ENCODE results near the gene GLUL.

The GLUL gene

DNA sequence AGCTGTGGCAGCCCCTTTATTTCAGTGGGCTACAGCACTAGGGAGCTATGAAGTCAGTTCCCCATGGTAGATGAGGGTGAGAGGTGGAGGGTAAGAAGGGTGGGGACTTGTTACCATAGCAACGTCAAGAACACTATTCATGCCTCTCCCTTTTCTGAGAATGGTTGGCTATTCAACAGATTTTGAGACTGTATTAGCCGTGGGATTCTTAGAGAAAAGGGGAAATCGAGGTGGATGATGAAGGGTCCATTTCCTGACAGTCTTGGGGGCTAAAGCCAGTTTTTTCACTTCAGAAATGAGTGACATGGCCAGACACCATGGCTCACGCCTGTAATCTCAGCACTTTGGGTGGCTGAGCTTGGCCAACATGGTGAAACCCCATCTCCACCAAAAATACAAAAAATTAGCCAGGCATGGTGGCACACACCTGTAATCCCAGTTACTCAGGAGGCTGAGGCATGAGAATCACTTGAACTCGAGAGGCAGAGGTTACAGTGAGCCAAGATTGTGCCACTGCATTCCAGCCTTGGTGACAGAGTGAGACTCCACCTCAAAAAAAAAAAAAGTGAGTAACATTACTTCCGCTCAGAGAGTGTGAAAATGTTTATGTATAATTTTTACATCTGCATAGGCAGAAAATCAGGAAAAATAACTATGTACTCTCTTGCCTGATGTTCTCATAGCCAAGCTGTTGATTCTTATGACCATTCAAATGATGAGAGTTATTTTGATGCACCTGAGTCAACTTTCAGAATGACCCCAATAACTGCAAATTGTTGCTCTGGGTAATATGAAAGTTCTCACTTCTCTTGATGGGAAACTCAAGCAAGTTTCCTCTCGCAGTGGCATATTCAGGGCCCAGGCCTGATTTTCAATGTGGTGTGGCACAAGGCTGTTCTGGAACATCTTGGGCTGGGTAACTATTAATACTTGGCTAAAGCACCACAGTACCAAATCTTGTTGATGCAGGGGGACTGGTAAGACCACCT is 35.1 kb upstream of the GLUL start:
- TF ChIP-seq, protein P1, sequence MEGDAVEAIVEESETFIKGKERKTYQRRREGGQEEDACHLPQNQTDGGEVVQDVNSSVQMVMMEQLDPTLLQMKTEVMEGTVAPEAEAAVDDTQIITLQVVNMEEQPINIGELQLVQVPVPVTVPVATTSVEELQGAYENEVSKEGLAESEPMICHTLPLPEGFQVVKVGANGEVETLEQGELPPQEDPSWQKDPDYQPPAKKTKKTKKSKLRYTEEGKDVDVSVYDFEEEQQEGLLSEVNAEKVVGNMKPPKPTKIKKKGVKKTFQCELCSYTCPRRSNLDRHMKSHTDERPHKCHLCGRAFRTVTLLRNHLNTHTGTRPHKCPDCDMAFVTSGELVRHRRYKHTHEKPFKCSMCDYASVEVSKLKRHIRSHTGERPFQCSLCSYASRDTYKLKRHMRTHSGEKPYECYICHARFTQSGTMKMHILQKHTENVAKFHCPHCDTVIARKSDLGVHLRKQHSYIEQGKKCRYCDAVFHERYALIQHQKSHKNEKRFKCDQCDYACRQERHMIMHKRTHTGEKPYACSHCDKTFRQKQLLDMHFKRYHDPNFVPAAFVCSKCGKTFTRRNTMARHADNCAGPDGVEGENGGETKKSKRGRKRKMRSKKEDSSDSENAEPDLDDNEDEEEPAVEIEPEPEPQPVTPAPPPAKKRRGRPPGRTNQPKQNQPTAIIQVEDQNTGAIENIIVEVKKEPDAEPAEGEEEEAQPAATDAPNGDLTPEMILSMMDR (IDR thresholded peaks at IDR 0.05; ENCODE audit: low read depth, low read length), result no peak
- no peak for DNase-seq (ENCODE audit: low read depth in 2 of 2)
- H3K4me3 ChIP-seq (replicated peaks in 1 of 2; ENCODE audit: low read depth in 2 of 2, low read length in 2 of 2), result no peak overlapping the region

DNA sequence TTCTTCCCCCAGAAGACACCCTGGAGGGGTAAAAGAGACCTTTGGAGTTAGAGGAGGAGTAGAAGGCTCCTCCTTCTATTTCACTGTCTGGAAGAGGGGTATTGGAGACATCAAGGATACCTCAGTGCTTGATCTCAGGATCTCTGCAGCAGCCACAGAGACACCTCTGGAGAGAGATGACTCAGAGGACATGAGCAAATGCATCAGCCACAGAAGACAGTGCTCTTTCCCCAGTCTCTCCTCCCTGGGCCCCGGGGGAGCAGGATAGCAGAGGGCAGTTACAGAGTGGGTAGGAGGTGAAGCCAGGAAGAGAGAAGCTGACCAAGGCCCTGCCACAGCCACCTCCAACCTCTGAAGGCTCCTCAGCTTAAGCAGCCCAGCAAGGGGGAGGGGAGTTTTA is 24.2 kb upstream of the GLUL start:
- DNase-seq (ENCODE audit: low read depth in 2 of 2), result no peak
- no peak overlapping the region for H3K4me3 ChIP-seq (replicated peaks in 1 of 2; ENCODE audit: low read depth in 2 of 2, low read length in 2 of 2)
- TF ChIP-seq, protein P1 (IDR thresholded peaks at IDR 0.05; ENCODE audit: low read depth, low read length), result no peak

DNA sequence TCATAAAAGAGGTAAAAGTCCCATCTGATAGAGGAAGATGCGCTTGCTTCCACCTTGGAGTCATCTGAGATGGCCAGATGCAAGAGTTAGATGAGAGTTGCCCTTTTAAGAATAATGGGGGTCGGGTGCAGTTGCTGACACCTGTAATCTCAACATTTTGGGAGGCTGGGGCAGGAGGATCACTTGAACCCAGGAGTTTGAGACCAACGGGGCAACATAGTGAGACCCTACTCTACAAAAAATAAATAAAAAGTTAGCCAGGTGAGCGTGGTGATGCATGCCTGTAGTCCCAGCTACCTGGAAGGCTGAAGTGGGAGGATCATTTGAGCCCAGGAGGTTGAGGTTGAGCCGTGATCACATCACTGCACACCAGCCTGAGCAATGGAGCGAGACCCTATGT is 22.4 kb upstream of the GLUL start:
- TF ChIP-seq, protein P1 (IDR thresholded peaks at IDR 0.05; ENCODE audit: low read depth, low read length), result no peak
- H3K4me3 ChIP-seq (replicated peaks in 1 of 2; ENCODE audit: low read depth in 2 of 2, low read length in 2 of 2), result no peak overlapping the region
- no peak for DNase-seq (ENCODE audit: low read depth in 2 of 2)

DNA sequence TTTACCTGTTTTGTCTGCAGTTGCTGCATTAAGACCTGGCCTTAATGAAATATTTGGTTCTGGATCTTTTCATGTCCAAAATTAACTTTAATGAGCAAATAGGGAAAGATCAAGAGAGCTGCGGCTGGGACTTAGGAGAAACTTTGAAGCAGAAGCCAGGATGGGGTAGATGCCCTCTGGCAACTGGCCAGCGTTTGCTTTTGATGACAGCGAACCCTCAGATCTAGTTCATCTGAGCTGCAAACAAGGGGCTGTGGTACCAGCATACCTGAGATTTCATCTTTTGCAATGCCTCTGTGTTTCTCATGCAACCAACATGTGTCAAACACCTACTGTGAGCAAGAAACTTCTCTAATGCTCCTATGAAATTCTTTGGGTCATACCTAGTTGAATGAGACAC is 21.9 kb upstream of the GLUL start:
- H3K4me3 ChIP-seq (replicated peaks in 1 of 2; ENCODE audit: low read depth in 2 of 2, low read length in 2 of 2), result no peak overlapping the region
- no peak for DNase-seq (ENCODE audit: low read depth in 2 of 2)
- TF ChIP-seq, protein P1 (IDR thresholded peaks at IDR 0.05; ENCODE audit: low read depth, low read length), result no peak

DNA sequence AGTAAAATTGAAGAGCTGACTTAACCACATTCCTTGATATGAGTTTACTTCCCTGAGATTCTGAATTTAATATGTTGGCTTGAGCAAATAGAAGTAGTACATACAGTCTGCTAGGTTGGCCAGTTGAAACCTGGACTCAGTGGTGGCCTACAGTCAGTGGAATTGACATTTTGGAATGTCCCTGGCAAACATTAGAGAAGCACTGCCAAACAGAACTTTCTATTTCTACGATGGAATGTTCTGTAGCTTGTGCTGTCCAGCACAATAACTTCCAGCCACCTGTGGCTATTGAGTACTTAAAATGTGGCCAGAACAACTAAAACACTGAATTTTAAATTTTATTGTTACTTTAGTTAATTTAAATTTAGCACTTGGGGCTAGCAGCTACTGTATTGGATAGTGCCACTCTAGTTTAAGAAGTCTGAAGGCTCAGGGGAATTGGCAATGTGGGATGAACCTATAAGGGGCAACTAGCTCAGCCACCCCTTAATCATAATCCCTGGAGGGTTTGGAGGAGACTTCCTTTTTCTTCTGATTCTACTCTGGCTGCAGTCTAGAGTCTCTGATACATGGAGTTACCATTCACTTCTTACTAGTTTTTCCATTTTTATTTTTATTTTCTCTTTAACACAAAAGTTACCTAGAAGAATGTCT is 19.2 kb upstream of the GLUL start:
- DNase-seq (ENCODE audit: low read depth in 2 of 2), result peak; percentile 3 to 22
- TF ChIP-seq, protein P1 (IDR thresholded peaks at IDR 0.05; ENCODE audit: low read depth, low read length), result no peak
- H3K4me3 ChIP-seq (replicated peaks in 1 of 2; ENCODE audit: low read depth in 2 of 2, low read length in 2 of 2), result no peak overlapping the region

DNA sequence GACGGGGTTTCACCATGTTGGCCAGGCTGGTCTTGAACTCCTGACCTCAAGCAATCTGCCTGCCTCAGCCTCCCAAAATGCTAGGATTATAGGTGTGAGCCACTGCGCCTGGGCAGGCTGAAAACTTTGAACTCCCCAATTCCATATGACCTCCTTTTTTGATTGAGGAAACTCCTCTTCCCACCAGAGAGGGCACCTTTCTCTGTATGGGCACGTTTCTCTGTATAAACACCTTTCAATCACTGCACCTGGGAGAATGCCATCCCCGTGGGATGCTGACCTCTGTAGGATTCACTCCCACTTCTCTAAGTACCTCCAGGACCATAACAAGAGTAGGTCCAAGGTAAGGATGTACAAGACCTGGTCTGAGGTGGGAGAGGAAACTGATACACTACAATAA is 18.5 kb upstream of the GLUL start:
- DNase-seq (ENCODE audit: low read depth in 2 of 2), result no peak
- H3K4me3 ChIP-seq (replicated peaks in 1 of 2; ENCODE audit: low read depth in 2 of 2, low read length in 2 of 2), result no peak overlapping the region
- TF ChIP-seq, protein P1 (IDR thresholded peaks at IDR 0.05; ENCODE audit: low read depth, low read length), result no peak

All from cardiac fibroblast (primary cell).